GM21367 (cell line): Measurements from ENCODE around the gene TMEM101.
"Not testable (repeated sequence)": the region's sequence is repeated elsewhere in the genome, so short reads cannot be mapped to it uniquely, and the experiment has no call there.

Experiments used
- ATAC-seq: cut with Tn5 transposase; IDR thresholded peaks from one replicate; pipeline ENCODE4 v1.9.1; 2021; ENCODE audit not compliant: unreplicated experiment

The TMEM101 gene

GRCh38 chr17:43976963-43977837 is 37.6 kb downstream of the TMEM101 start:
- no peak for ATAC-seq

GRCh38 chr17:43975898-43976297 is 38.9 kb downstream of the TMEM101 start:
- no peak for ATAC-seq

- no peak for ATAC-seq
These were observed 40.1 kb downstream of the TMEM101 start for GRCh38 chr17:43974382-43975266.

GRCh38 chr17:43972444-43973212 is 42.1 kb downstream of the TMEM101 start:
- ATAC-seq = not testable (repeated sequence)

GRCh38 chr17:43971436-43971835 is 43.3 kb downstream of the TMEM101 start:
- not testable (repeated sequence) for ATAC-seq

GRCh38 chr17:43970366-43970765 is 44.4 kb downstream of the TMEM101 start:
- no peak for ATAC-seq

- no peak for ATAC-seq
These were observed 47.4 kb downstream of the TMEM101 start for GRCh38 chr17:43967251-43967875.

- no peak for ATAC-seq
These were observed 48.5 kb downstream of the TMEM101 start for GRCh38 chr17:43966276-43966675.

GRCh38 chr17:43962479-43962878 is 52.3 kb downstream of the TMEM101 start:
- ATAC-seq = no peak

GRCh38 chr17:43961954-43962353 is 52.8 kb downstream of the TMEM101 start:
- ATAC-seq = no peak

- ATAC-seq = not testable (repeated sequence)
These were observed 53.5 kb downstream of the TMEM101 start for GRCh38 chr17:43961292-43961691.
